ENCODE results near the gene FKBP5. TPM values are rescaled to one million over a fixed set of nuclear protein-coding genes. Genes with fewer than 3 reads are reported as not detected.
"Not testable (repeated sequence)": the region's sequence is repeated elsewhere in the genome, so short reads cannot be mapped to it uniquely, and the experiment has no call there.

Gene FKBP5
- total RNA-seq, 1 experiment from 2014 or later, result 15.0 TPM

DNA sequence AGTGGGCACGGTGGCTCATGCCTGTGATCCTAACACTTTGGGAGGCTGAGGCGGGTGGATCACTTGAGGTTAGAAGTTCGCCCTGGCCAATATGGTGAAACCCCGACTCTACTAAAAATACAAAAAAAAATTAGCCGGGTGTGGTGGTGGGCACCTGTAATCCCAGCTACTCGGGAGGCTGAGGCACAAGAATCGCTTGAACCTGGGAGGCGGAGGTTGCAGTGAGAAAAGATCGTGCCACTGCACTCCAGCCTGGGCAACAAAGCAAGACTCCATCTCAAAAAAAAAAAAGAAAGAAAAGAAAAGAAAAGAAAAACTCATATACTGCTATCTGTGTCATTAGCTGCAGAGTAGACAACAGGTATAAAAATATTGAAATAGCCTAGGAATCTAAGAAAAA, 18.3 kb downstream of the FKBP5 start:
- H3K27me3 ChIP-seq (ENCODE audit: control insufficient read depth, insufficient read depth, low read length); DNase-seq; H3K4me3 ChIP-seq (ENCODE audit: insufficient read depth, low read depth, low read length); H3K36me3 ChIP-seq (replicated peaks; ENCODE audit: control insufficient read depth, insufficient read depth, low read length): not testable (repeated sequence)

- H3K27me3 ChIP-seq (ENCODE audit: control insufficient read depth, insufficient read depth, low read length), result no peaks in the 10 kb centered on the region
- no peak overlapping the region for H3K4me3 ChIP-seq (ENCODE audit: insufficient read depth, low read depth, low read length)
- DNase-seq, result no peak
- H3K36me3 ChIP-seq (replicated peaks; ENCODE audit: control insufficient read depth, insufficient read depth, low read length), result no peaks in the 10 kb centered on the region
Observed at GRCh38 chr6:35669451-35670045, 19.2 kb downstream of the FKBP5 start.

GRCh38 chr6:35668744-35669450, 19.8 kb downstream of the FKBP5 start:
- Histone ChIP-seq H3K4me3 (ENCODE audit: insufficient read depth, low read depth, low read length) (no peak overlapping the region), H3K27me3 (ENCODE audit: control insufficient read depth, insufficient read depth, low read length) (no peaks in the 10 kb centered on the region), H3K36me3 (replicated peaks; ENCODE audit: control insufficient read depth, insufficient read depth, low read length) (no peaks in the 10 kb centered on the region)
- no peak for DNase-seq

GRCh38 chr6:35668096-35668495, 20.6 kb downstream of the FKBP5 start:
- no peaks in the 10 kb centered on the region for H3K36me3 ChIP-seq (replicated peaks; ENCODE audit: control insufficient read depth, insufficient read depth, low read length)
- H3K4me3 ChIP-seq (ENCODE audit: insufficient read depth, low read depth, low read length), result no peak overlapping the region
- H3K27me3 ChIP-seq (ENCODE audit: control insufficient read depth, insufficient read depth, low read length), result no peaks in the 10 kb centered on the region
- no peak for DNase-seq

DNA sequence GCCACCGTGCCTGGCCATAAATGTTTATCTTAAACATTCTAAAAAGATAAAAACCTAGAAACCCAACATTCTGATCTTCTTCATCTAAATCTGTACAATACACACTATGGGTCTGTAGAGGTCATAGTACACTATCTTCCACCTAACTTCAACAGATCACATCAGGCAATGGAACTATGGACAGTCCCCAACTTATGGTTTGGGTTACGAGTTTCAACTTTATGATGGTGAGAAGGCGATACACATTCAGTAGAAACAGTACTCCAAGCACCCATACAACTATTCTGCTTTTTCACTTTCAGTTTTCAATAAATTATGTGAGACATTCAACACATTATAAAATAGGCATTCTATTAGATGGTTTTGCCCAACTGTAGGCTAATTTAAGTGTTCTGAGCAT, 23.1 kb downstream of the FKBP5 start:
- Histone ChIP-seq H3K4me3 (ENCODE audit: insufficient read depth, low read depth, low read length) (no peak overlapping the region), H3K36me3 (replicated peaks; ENCODE audit: control insufficient read depth, insufficient read depth, low read length) (no peaks in the 10 kb centered on the region), H3K27me3 (ENCODE audit: control insufficient read depth, insufficient read depth, low read length) (no peaks in the 10 kb centered on the region)
- DNase-seq, result no peak

DNA sequence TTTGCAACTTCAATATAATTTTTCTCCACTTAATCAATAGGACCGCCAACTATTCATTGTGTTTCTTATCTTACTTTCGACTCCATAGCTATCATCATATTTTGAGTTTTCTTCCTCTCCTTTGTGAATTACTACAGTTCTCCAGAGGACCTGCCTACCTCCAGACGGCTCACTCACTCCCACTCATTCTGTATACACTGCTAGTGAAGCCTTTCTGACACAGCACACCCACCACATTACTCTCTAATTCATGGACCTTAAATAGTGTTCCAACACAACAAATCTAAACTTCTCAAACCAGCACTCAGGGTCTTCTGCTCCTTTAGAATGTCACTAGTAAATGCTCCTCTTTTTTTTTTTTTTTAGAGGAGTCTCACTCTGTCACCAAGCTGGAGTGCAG, 23.8 kb downstream of the FKBP5 start:
- Histone ChIP-seq H3K36me3 (replicated peaks; ENCODE audit: control insufficient read depth, insufficient read depth, low read length) (no peaks in the 10 kb centered on the region), H3K4me3 (ENCODE audit: insufficient read depth, low read depth, low read length) (no peak overlapping the region), H3K27me3 (ENCODE audit: control insufficient read depth, insufficient read depth, low read length) (no peaks in the 10 kb centered on the region)
- DNase-seq, result no peak

DNA sequence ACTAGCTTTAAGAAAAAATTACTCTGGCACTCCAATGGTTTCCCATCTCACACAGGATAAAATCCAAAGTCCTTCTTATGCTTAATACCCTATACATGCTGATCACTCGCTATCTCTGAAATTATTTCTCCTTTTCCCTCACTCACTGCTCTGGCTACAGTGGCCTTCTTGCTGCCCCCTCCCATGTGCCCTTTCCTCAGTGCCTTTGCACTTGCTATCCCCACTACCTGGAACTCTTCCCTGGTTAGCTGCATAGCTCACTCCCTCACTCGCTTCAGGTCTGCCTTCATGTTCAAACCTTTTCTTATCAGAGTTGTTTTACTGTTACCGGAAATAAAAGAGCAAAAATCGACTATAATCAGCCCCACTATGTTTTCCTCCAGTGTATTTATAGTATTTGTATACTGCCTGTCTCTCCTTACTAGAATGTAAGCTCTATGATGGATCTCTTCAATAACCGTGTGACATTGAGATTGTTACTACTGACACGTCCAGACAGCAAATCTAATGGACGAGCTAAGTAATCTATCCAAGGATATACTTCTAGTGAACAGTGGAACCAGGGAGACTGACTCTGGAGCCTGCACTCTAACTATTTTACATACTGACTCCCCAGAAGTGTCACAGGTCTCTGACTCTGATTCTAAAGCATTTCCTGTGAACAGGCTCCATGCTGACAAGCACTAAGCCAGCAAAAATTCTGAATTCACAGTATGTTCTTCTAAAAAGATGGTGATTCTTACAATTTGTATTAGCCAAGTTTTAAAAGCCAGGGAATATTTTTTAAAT, 25.1 kb downstream of the FKBP5 start:
- no peaks in the 10 kb centered on the region for H3K27me3 ChIP-seq (ENCODE audit: control insufficient read depth, insufficient read depth, low read length)
- H3K36me3 ChIP-seq (replicated peaks; ENCODE audit: control insufficient read depth, insufficient read depth, low read length), result no peaks in the 10 kb centered on the region
- no peak overlapping the region for H3K4me3 ChIP-seq (ENCODE audit: insufficient read depth, low read depth, low read length)
- peak; percentile 32 for DNase-seq

DNA sequence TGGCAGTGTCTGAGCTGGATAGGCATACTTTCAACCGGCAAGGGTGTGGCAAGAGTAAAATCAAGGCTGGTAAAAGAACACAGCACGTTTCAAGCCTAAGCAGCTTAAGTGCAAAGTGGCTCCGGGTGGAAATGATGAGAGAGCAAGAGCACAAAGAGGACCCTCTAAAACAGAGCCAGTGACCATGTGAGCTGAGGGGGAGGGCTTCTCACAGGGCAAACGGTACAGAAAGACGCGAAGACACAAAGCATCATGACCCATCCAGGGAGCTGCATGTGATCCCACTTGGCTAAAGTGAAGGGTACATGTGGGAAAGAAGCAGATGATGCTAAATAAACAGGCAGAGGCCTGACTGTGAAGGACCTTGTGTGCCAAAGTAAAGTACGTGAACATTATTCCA, 25.7 kb downstream of the FKBP5 start:
- peak; percentile 22 for DNase-seq
- no peak overlapping the region for H3K4me3 ChIP-seq (ENCODE audit: insufficient read depth, low read depth, low read length)
- no peaks in the 10 kb centered on the region for H3K27me3 ChIP-seq (ENCODE audit: control insufficient read depth, insufficient read depth, low read length)
- H3K36me3 ChIP-seq (replicated peaks; ENCODE audit: control insufficient read depth, insufficient read depth, low read length), result no peaks in the 10 kb centered on the region

DNA sequence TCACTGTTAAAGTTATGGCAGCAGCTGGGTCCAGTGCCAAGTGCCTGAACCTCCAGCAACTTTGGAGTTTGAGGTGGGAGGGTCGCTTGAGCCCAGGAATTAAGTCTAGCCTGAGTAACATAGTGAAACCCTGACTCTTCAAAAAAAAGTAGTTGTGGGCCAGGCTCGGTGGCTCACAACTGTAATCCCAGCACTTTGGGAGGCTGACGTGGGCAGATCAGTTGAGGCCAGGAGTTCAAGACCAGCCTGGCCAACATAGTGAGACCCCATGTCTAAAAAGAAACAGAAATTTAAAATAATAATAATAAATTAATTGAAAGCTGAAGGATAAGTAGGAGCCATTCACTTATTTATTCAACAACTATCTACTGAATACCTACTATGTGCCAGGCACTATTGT, 33.8 kb downstream of the FKBP5 start:
- DNase-seq, result no peak
- no peak overlapping the region for H3K4me3 ChIP-seq (ENCODE audit: insufficient read depth, low read depth, low read length)
- H3K36me3 ChIP-seq (replicated peaks; ENCODE audit: control insufficient read depth, insufficient read depth, low read length), result no peaks in the 10 kb centered on the region
- no peaks in the 10 kb centered on the region for H3K27me3 ChIP-seq (ENCODE audit: control insufficient read depth, insufficient read depth, low read length)

GRCh38 chr6:35651244-35651643, 37.5 kb downstream of the FKBP5 start:
- Histone ChIP-seq H3K27me3 (ENCODE audit: control insufficient read depth, insufficient read depth, low read length) (no peaks in the 10 kb centered on the region), H3K36me3 (replicated peaks; ENCODE audit: control insufficient read depth, insufficient read depth, low read length) (no peaks in the 10 kb centered on the region), H3K4me3 (ENCODE audit: insufficient read depth, low read depth, low read length) (no peak overlapping the region)
- DNase-seq, result no peak

DNA sequence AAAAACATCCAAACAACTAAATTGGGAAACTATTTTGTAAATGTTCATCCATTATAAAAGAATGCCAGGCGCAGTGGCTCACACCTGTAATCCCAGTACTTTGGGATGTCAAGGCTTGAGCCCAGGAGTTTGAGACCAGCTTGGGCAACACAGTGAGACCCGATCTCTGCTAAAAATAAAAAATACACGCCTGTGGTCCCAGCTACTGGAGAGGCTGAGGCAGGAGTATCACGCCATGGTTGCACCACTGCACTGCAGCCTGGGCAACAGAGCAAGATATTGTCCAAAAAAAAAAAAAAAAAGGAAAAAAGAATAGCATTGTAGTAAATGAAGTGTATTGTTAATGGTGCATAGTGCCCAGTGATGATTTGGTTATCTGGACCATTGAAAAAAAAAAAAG, 38.7 kb downstream of the FKBP5 start:
- Histone ChIP-seq H3K36me3 (replicated peaks; ENCODE audit: control insufficient read depth, insufficient read depth, low read length) (no peaks in the 10 kb centered on the region), H3K27me3 (ENCODE audit: control insufficient read depth, insufficient read depth, low read length) (no peaks in the 10 kb centered on the region), H3K4me3 (ENCODE audit: insufficient read depth, low read depth, low read length) (no peak overlapping the region)
- DNase-seq, result no peak

GRCh38 chr6:35648203-35648602, 40.5 kb downstream of the FKBP5 start:
- H3K4me3 ChIP-seq (ENCODE audit: insufficient read depth, low read depth, low read length), result no peak overlapping the region
- DNase-seq, result no peak

GRCh38 chr6:35647400-35647799, 41.3 kb downstream of the FKBP5 start:
- no peaks in the 10 kb centered on the region for H3K36me3 ChIP-seq (replicated peaks; ENCODE audit: control insufficient read depth, insufficient read depth, low read length)
- H3K4me3 ChIP-seq (ENCODE audit: insufficient read depth, low read depth, low read length), result no peak overlapping the region
- no peaks in the 10 kb centered on the region for H3K27me3 ChIP-seq (ENCODE audit: control insufficient read depth, insufficient read depth, low read length)
- DNase-seq, result peak; percentile 30

More at GRCh38 chr6:35648203-35648602, 40.5 kb downstream of the FKBP5 start:
- no peaks in the 10 kb centered on the region for H3K27me3 ChIP-seq (ENCODE audit: control insufficient read depth, insufficient read depth, low read length)
- H3K36me3 ChIP-seq (replicated peaks; ENCODE audit: control insufficient read depth, insufficient read depth, low read length), result no peaks in the 10 kb centered on the region

DNA sequence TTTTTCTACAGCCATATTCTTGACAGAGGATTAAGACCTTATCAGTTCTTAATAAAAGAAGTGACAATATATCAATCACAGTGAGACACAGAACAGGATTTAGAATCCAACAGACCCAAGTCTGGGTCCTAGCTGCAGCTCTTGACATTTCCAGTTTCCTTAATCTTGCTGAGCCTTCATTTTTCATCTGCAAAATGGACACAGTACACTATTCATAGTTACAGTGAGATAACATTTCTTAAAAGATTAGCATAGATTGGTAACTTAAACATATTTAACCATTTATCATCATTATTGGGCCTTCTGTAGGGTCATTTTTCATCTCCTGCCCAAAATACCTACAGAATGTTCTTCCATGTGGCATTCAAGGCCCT, 45.6 kb downstream of the FKBP5 start:
- peaks cover 3% of the 10 kb centered on the region; the same call in 1 of the 2 replicates for H3K36me3 ChIP-seq (replicated peaks; ENCODE audit: control insufficient read depth, insufficient read depth, low read length)
- H3K4me3 ChIP-seq (ENCODE audit: insufficient read depth, low read depth, low read length), result no peak overlapping the region
- H3K27me3 ChIP-seq (ENCODE audit: control insufficient read depth, insufficient read depth, low read length), result no peaks in the 10 kb centered on the region
- no peak for DNase-seq

Data from H7 (cell line).